Midbrain (tissue), 1 donor: Measurements from ENCODE around the gene CD300E.
"Not testable (repeated sequence)": the region's sequence is repeated elsewhere in the genome, so short reads cannot be mapped to it uniquely, and the experiment has no call there.

ENCODE experiments used
- DNase-seq: peaks from one replicate; lab custom pipeline; 2025; lab: John Stamatoyannopoulos, UW

CD300E gene

GRCh38 chr17:74635418-74635817 is 11.9 kb upstream of the CD300E start:
- no peak for DNase-seq

DNA sequence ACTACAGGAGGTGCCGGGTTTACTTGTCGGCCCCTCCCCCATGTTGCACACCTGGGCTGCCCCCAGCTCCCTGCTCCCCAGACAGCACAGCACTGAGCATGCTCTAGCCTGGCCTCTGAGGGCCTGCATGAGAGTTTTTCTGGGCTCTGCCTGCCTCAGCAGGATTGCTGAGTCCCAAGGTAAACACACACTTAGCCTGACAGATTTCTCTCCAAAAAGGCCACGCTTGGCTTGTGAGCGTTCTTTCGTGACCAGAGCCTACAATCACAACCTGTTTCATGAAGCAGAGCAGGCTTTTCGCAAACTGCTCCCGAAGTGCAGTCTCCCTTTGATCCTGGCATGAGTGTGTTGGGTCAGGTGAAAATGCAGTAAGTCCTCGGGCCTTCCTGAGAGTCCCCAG is 9.8 kb upstream of the CD300E start:
- DNase-seq, result no peak

DNA sequence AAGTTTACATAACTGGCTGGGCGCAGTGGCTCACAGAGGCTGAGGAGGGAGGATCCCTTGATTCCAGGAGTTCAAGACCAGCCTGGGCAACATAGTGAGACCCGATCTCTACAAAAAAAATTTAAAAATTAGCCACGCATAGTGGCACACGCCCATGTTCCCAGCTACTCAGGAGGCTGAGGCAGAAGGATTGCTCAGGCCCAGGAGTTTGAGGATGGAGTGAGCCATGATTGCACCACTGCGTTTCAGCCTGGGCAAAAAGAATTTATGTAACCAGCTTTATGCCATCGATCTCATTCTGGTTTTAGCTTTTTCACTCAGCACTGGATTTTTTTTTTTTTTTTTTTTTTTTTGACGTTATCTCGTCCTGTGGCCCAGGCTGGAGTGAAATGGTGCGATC is 9.1 kb upstream of the CD300E start:
- DNase-seq, result no peak

GRCh38 chr17:74631468-74632450 is 8.2 kb upstream of the CD300E start:
- DNase-seq, result peak; percentile 23

- not testable (repeated sequence) for DNase-seq
These were observed 6.7 kb upstream of the CD300E start for GRCh38 chr17:74630251-74630650.

- DNase-seq, result no peak
These were observed 2.1 kb upstream of the CD300E start for GRCh38 chr17:74625661-74626060.

- no peak for DNase-seq
These were observed 593 bp upstream of the CD300E start for GRCh38 chr17:74624131-74624530.

- no peak for DNase-seq
These were observed 4.4 kb downstream of the CD300E start for GRCh38 chr17:74619077-74619673.

DNA sequence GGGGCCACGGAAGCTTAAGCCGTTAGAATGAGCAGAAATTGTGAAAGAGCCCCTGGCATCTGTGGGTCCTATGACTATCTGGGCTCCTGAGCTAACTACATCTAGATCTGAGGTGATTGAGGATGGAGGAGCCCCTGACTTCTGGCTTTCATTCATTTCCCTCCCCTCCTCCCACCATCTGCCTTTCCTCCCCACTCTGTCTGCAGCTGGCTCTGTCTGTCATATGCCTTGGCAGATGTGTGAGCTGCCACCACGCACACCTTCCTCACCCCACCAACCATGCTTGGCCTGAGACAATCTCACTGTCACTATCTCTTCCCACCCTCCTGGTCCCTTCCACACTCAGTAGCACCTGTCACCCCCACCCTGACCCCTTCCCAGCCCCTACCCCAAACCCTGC is 5.1 kb downstream of the CD300E start:
- no peak for DNase-seq

DNA sequence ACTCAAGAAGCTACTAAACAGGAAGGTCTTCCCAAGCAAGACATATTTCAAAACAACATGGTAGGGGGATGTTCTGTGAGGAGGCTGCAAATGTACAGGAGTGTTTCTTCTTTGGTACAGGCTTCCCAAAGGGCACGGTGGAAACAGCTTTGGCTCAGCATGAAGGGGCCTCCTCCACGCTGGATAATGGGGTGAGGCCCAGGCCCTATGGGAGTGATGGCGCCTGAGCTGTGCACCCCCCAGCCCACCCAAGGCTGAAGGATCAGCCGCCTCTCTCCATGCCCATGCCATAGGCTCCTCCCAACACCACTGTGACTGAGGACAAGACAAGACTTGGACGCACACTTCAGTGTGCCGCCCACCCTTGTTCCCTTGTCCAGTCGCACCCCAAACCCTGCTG is 6.8 kb downstream of the CD300E start:
- no peak for DNase-seq

DNA sequence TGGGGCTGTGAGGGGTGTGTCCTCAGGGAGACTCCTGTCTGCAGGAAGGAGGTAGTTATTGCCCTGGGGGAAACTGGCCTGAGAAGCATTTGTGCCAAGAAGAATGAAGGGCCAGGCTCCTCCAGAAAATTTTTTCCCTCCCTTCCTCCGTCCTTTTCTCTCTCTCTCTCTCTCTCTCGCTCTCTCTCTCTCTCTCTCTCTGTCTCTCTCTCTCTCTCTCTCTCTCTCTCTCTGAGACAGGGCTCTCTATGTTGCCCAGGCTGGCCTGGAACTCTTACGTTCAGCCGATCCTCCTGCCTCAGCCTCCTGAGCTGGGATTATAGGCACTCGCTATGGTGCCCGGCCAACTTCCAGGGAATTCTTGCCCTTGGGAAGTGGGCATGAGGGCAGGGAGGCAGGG is 11.5 kb downstream of the CD300E start:
- DNase-seq, result no peak

GRCh38 chr17:74610108-74610507 is 13.4 kb downstream of the CD300E start:
- no peak for DNase-seq

GRCh38 chr17:74608511-74608910 is 15.0 kb downstream of the CD300E start:
- DNase-seq, result no peak

DNA sequence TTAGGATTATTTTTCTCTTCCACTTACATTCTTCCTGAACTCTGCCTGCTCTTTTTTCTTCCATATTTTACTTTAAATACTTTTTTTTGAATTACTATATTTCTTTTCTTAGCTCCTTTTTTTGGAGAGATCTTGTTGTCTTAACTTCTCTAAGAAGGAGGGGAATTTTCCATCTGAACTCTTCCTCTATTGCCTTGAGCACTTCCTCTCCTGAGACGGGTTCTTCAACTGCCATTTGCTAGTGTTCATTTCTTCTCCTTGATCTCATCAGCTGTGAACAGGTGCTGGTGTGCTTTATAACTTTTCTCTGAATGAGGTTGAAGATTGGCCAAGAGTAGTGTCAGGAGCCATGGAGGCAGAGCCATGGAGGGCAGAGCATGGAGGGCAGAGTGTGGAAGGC is 16.3 kb downstream of the CD300E start:
- no peak for DNase-seq

- no peak for DNase-seq
These were observed 17.5 kb downstream of the CD300E start for GRCh38 chr17:74606050-74606449.

GRCh38 chr17:74605361-74605760 is 18.2 kb downstream of the CD300E start:
- DNase-seq, result no peak

DNA sequence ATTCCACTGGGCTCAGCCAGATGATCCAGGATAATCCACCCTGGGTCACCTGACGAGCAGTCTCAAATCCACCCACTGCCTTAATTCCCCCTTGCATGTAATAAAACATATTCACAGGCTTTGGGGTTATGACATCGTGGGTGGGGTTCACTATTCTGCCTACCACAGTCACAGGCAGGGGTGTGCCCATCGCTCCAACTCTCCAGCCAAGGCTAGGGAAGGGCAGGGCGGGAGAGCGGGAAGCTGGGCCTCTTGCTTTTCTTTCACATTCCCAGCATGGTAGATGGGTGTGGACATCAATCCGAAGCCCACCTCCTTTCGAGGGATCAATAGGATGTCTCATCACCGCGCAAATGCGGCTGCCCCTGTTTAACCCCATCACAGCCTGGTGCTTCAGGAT is 18.8 kb downstream of the CD300E start:
- DNase-seq, result no peak

DNA sequence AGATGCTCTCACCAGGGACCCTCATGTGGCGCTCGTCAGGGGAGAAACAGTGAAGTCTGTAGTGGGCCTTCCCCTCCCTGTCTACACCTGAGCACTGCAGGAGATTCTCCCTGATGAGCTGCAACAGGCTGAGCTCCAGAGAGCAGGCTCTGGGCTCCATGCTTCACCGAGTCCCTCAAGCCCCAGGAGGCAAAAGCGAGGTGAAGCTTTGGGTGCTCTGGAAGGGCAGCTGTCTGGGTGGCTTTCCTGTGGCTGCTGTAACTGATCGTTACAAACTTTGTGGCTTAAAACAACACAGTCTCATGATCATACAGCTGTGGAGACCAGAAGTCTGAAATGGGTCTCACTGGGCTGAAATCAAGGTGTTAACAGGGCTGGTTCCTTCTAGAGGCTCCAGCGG is 19.3 kb downstream of the CD300E start:
- DNase-seq, result no peak

- no peak for DNase-seq
These were observed 19.8 kb downstream of the CD300E start for GRCh38 chr17:74603746-74604145.

- DNase-seq, result no peak
These were observed 20.4 kb downstream of the CD300E start for GRCh38 chr17:74603037-74603635.

DNA sequence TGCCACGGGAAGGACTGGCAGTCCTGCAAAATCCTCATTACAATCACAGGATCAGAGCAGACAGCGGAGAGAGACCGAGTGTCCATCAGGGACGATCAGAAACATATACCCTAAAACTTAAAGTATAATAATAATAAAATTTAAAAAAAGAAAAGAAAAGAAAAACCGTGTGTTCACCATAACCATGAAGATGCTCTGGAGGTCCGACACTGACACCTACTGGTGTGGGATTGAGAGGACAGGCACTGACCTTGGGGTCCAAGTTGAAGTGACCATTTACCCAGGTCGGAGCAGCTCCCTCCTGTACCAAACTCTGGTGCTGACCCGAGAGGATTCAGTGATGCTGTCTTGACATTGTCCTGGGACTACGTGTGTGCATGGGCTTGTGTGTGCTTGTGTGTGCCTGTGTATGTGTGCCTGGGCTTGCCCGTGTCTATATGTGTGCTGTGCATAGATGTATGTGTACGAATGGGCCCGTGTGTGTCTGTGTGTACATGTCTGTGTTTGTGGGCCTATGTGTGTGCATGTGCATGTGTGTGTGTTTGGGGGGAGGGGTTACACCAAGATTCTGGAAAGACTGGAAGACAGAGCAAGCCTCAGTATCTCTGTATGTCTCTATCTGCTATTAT is 21.5 kb downstream of the CD300E start:
- DNase-seq, result peak; percentile 21

DNA sequence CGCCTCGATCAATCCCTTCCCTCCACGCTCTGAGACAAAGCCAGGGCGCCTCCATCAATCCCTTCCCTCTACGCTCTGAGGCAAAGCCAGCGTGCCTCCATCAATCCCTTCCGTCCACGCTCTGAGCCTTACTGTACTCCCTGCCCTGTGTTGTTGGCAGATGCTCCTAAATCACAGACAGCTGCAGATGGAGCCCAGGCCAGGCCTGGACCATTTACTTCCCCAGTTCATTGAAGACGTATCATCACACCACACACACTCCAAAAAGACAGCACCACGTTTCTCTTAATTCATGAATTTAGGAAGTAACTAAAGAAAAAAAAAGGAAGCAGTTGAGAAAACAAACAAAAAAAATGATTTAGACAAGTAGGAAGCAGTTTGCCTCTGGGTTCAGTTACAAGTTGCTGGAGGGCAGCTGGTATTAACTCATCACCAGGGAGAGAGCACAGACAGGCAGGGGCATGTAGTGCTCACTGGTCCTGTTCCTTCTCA is 24.0 kb downstream of the CD300E start:
- DNase-seq, result no peak
